RWPE2 (cell line): ENCODE results near the gene FAM124A.

Source experiments
- ATAC-seq: fragments of 200-7000 bp; cut with Tn5 transposase; 3 replicates; pipeline ENCODE4 v1.9.1; 2021; ENCODE audit warnings: low read depth
- DNase-seq: peaks from one replicate; pipeline ENCODE4 v3.0.0-alpha.2; 2020; ENCODE audit warnings: low spot score
- H3K27ac ChIP-seq: fragments of 450-650 bp; 2 replicates; pipeline ENCODE4 v1.5.1; 2017; ENCODE audit warnings: mild to moderate bottlenecking; ENCODE audit not compliant: poor library complexity, severe bottlenecking
- H3K27me3 ChIP-seq: fragments of 250-450 bp; sonication (Bioruptor Pico); 2 replicates; pipeline ENCODE4 v1.5.1; 2021; ENCODE audit warnings: mild to moderate bottlenecking, moderate library complexity; ENCODE audit not compliant: insufficient read depth, poor library complexity, severe bottlenecking
- H3K36me3 ChIP-seq: fragments of 250-450 bp; sonication (Bioruptor Pico); 2 replicates; pipeline ENCODE4 v1.5.1; 2020; ENCODE audit warnings: low read depth, mild to moderate bottlenecking, moderate library complexity
- H3K4me1 ChIP-seq: fragments of 250-450 bp; sonication (Bioruptor Pico); 2 replicates; pipeline ENCODE4 v1.5.1; 2021; ENCODE audit warnings: mild to moderate bottlenecking, moderate library complexity; ENCODE audit not compliant: insufficient read depth, poor library complexity, severe bottlenecking
- H3K4me3 ChIP-seq: fragments of 250-450 bp; sonication (Bioruptor Pico); 2 replicates; pipeline ENCODE4 v1.5.1; 2021; ENCODE audit warnings: mild to moderate bottlenecking, moderate library complexity; ENCODE audit not compliant: severe bottlenecking
- H3K9me3 ChIP-seq: fragments of 250-450 bp; sonication (Bioruptor Pico); 2 replicates; pipeline ENCODE4 v1.5.1; 2021; ENCODE audit warnings: mild to moderate bottlenecking, moderate library complexity; ENCODE audit not compliant: severe bottlenecking
- CTCF ChIP-seq: fragments of 450-650 bp; IDR thresholded peaks from one replicate; pipeline ENCODE4 v1.5.1; 2017; ENCODE audit warnings: mild to moderate bottlenecking, moderate library complexity; ENCODE audit not compliant: poor library complexity, severe bottlenecking

Gene FAM124A

DNA sequence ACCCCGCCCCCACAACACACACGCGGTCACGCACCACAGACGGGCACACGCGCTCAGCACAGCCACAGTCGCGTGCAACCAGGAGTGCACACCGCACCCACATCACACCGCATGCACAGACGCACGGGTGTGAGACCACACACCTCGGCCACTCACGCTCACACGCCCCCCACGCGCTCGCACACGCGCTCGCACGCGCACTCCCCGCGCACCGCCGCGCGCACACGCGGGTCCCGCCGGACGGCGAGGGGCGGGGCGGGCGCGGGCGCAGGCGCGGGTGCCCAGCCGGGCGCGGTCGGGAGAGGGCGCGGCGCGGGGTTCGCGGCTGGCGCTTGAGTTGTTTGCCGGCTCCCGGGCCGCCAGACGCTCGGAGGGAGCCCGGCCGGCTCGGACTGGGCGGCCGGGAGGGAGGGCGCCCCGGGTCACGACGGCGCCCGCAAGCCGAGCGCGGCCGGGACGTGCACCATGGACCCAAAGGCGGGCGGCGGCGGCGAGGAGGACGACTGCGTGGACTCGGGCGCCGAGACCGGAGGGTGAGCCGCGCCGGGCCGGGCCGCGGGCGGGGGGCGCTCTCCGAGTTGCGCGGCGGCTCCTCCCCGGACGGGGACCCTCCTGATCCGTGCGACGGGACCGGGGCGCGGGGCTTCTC is at the start of gene FAM124A:
FAM124A (plus strand) TSS at position 362 of the 649 bp plus-strand sequence; CDS start at position 466, 104 bp downstream.
- Histone ChIP-seq H3K27ac (no peak within 1 kb of the TSS), H3K4me1 (no peaks in the 10 kb centered on the region), H3K36me3 (no peaks in the 10 kb centered on the region), H3K4me3 (peak within 1 kb of the TSS; percentile 50), H3K27me3 (peaks cover 10% of the 10 kb centered on the region), H3K9me3 (no peaks in the 10 kb centered on the region)
- no peak for DNase-seq
- TF ChIP-seq CTCF: peak; percentile 72
- peak; percentile 71 for ATAC-seq

GRCh38 chr13:51175021-51175420 is 47.2 kb upstream of the FAM124A start:
- no peak overlapping the region for H3K4me3 ChIP-seq
- no peak for TF ChIP-seq CTCF
- DNase-seq (no peak), ATAC-seq (no peak)
- H3K36me3 ChIP-seq: no peaks in the 10 kb centered on the region
- no peaks in the 10 kb centered on the region for H3K4me1 ChIP-seq
- H3K9me3 ChIP-seq: no peaks in the 10 kb centered on the region
- H3K27ac ChIP-seq: no peak overlapping the region
- H3K27me3 ChIP-seq: peaks cover 2% of the 10 kb centered on the region

DNA sequence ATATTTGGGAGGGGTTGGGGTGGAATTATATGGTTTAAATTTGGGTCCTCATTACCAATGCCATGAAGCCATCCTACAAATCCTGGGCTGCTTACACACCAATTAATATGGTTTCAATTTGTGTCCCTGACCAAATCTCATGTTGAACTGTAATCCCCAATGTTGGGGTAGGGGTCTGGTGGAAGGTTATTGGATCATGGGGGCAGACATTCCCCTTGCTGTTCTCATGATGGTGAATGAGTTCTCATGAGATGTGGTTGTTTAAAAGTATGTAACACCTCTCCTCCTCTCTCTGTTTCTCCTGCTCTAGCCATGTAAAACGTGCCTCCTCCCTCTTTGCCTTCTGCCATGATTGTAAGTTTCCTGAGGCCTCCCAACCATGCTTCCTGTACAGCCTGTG is 46.6 kb upstream of the FAM124A start:
- Histone ChIP-seq H3K4me1 (no peaks in the 10 kb centered on the region), H3K4me3 (no peak overlapping the region), H3K27me3 (peaks cover 4% of the 10 kb centered on the region), H3K27ac (no peak overlapping the region), H3K36me3 (no peaks in the 10 kb centered on the region), H3K9me3 (no peaks in the 10 kb centered on the region)
- no peak for TF ChIP-seq CTCF
- DNase-seq (no peak), ATAC-seq (no peak)

DNA sequence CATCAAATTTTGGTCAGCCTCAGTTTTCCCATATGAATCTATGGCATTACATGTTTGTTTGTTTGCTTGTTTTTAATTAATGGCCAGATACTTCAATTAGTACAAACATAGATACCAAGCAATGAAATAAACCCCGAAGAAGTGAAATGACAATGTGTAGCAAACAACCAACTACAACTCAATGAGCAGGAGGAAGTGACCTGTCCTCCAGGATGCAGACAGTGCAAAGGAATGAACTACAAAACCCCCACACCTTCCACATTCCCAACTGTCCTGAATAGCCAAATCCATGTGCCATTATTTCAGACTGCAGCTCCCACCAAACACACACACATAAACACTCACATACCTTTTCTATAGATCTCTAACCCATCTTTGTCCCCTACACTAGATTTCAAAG is 45.0 kb upstream of the FAM124A start:
- no peak overlapping the region for H3K27ac ChIP-seq
- H3K4me1 ChIP-seq: no peaks in the 10 kb centered on the region
- H3K36me3 ChIP-seq: no peaks in the 10 kb centered on the region
- H3K27me3 ChIP-seq: peaks cover 20% of the 10 kb centered on the region
- no peak for TF ChIP-seq CTCF
- no peak for DNase-seq
- H3K9me3 ChIP-seq: no peaks in the 10 kb centered on the region
- no peak for ATAC-seq
- no peak overlapping the region for H3K4me3 ChIP-seq

GRCh38 chr13:51178456-51179074 is 43.6 kb upstream of the FAM124A start:
- no peak overlapping the region for H3K27ac ChIP-seq
- DNase-seq (no peak), ATAC-seq (no peak)
- no peaks in the 10 kb centered on the region for H3K9me3 ChIP-seq
- H3K4me1 ChIP-seq: no peaks in the 10 kb centered on the region
- TF ChIP-seq CTCF: no peak
- H3K27me3 ChIP-seq: peaks cover 34% of the 10 kb centered on the region
- H3K36me3 ChIP-seq: no peaks in the 10 kb centered on the region
- H3K4me3 ChIP-seq: no peak overlapping the region
